ENCODE data around the gene LTBR.

LTBR gene

GRCh38 chr12:6390084-6390799, 6.3 kb downstream of the LTBR start:
- TF ChIP-seq POLR2AphosphoS5 (IDR thresholded peaks at IDR 0.05; ENCODE audit: low read depth, low read length) (peak; percentile 33; the same call in 1 of the 2 replicates), SIN3A (IDR thresholded peaks at IDR 0.05; ENCODE audit: borderline replicate concordance, insufficient read depth, low read length) (no peak), REST (IDR thresholded peaks at IDR 0.05; ENCODE audit: insufficient read depth in 1 of 2, low read depth in 2 of 2, low read length in 2 of 2) (no peak)

GRCh38 chr12:6391013-6391412, 7.1 kb downstream of the LTBR start:
- TF ChIP-seq FOXP2 (optimal IDR thresholded peaks at IDR 0.05; ENCODE audit: borderline replicate concordance, extremely low read depth, extremely low read length, insufficient read depth): no peak
- TF ChIP-seq REST (IDR thresholded peaks at IDR 0.05; ENCODE audit: insufficient read depth in 1 of 2, low read depth in 2 of 2, low read length in 2 of 2): no peak
- no peak for TF ChIP-seq POLR2AphosphoS5 (IDR thresholded peaks at IDR 0.05; ENCODE audit: low read depth, low read length)
- TF ChIP-seq TAF1 (IDR thresholded peaks at IDR 0.05; ENCODE audit: borderline replicate concordance, insufficient read depth, low read length): no peak
- TF ChIP-seq SIN3A (IDR thresholded peaks at IDR 0.05; ENCODE audit: borderline replicate concordance, insufficient read depth, low read length): no peak

- TF ChIP-seq TAF1 (IDR thresholded peaks at IDR 0.05; ENCODE audit: borderline replicate concordance, insufficient read depth, low read length) (no peak), SIN3A (IDR thresholded peaks at IDR 0.05; ENCODE audit: borderline replicate concordance, insufficient read depth, low read length) (no peak), POLR2AphosphoS5 (IDR thresholded peaks at IDR 0.05; ENCODE audit: low read depth, low read length) (no peak), FOXP2 (optimal IDR thresholded peaks at IDR 0.05; ENCODE audit: borderline replicate concordance, extremely low read depth, extremely low read length, insufficient read depth) (no peak), REST (IDR thresholded peaks at IDR 0.05; ENCODE audit: insufficient read depth in 1 of 2, low read depth in 2 of 2, low read length in 2 of 2) (no peak)
These were observed 8.5 kb downstream of the LTBR start for GRCh38 chr12:6392504-6392903.

- no peak for TF ChIP-seq FOXP2 (optimal IDR thresholded peaks at IDR 0.05; ENCODE audit: borderline replicate concordance, extremely low read depth, extremely low read length, insufficient read depth)
- no peak for TF ChIP-seq SIN3A (IDR thresholded peaks at IDR 0.05; ENCODE audit: borderline replicate concordance, insufficient read depth, low read length)
- TF ChIP-seq REST (IDR thresholded peaks at IDR 0.05; ENCODE audit: insufficient read depth in 1 of 2, low read depth in 2 of 2, low read length in 2 of 2): no peak
- no peak; the same call in 1 of the 2 replicates for TF ChIP-seq POLR2AphosphoS5 (IDR thresholded peaks at IDR 0.05; ENCODE audit: low read depth, low read length)
- no peak for TF ChIP-seq TAF1 (IDR thresholded peaks at IDR 0.05; ENCODE audit: borderline replicate concordance, insufficient read depth, low read length)
These were observed 9.1 kb downstream of the LTBR start for GRCh38 chr12:6393109-6393508.

Measured in PFSK-1 (cell line).